Ammon's horn (tissue), 1 donor: Measurements from ENCODE around the gene PAX5.
"Not testable (repeated sequence)": the region's sequence is repeated elsewhere in the genome, so short reads cannot be mapped to it uniquely, and the experiment has no call there.

Experiments
- DNase-seq: peaks from one replicate; pipeline ENCODE4 v3.0.0-alpha.2; 2016; ENCODE audit warnings: low spot score

PAX5 gene

DNA sequence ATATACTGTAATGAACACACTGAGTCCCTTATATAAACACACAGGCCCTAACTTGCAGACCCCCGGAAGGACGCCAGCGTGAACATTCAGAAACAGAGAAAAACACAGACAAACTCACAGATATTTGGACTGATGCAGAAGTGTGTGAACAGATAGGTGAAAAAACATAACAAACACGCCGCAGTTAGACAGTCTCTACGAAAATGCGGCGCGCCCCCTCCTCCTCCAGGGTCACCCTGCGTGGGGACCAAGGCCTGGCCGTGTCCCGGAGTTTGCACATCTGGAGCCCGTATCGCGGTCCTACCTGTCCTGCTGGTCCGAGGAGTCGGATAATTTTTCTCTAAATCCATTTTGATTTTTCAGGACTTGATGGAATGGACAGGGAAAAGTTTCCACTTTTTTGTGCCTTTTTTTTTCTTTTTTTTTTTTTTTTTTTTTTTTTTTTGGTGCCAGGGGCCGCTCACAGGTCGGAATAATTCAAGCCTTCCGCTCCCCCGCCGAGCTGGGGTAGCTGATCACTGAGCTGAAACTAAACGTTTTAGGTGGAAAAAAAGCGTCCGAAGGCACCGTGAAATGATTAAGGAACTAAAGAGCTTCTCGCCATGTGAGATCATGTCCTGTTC lies at the start of gene PAX5:
PAX5 (minus strand) TSS at position 587 of the 623 bp plus-strand sequence; CDS start at position 350, 237 bp downstream.
- no peak for DNase-seq

DNA sequence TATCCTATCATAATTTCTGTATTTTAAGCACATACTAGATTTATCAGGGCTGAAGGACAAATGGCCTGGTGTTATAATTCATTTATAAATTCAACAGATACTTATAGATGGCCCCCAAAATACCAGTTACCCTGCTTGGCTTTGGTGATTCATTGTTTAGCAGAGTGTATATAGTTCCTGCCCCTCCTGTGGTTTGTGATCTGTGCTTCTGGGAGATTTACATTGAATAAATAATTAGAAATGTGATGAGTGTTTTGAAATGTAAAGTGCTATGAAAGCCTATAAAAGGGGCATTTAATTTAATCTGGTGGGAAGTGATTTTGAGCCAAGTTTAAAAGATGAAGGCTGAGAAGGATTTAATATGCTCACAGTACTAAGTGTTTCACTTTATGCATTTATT lies 49.6 kb upstream of the PAX5 start:
- no peak for DNase-seq

DNA sequence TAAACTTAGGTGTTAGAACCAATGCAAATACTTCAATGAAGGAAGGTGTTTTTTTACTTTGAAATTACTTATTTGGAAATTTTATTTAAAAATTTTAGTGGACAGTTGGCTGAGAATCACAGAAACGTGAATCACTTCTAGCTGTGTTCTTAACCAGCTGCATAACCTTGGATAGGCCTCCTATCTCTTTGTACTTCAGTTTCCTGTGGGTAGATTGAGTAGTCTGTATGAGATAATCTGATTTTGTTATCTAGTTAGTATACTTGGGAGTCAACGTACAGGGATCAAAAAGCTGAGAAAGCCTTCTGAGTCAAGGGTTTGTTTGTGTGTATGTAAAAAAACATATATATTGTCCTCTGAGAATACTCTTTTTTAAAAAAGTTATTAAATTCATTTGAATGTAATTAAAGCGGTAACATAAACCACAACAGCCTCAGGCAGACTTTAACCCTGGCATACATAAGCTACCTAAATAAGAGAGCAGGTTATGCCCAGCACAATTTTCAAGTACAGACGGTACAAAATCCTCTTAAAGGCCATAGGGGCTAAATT lies 48.2 kb upstream of the PAX5 start:
- no peak for DNase-seq

DNA sequence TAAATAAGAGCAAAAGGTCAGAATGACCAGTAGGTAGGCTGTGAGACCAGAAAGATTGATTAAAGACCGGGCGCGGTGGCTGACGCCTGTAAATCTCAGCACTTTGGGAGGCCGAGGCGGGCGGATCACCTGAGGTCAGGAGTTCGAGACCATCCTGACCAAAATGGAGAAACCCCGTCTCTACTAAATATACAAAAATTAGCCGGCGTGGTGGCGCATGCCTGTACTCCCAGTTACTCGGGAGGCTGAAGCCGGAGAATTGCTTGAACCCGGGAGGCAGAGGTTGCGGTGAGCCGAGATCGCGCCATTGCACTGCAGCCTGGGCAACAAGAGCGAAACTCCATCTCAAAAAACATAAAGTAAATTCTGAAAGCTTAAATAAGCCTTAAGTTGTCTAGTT lies 47.4 kb upstream of the PAX5 start:
- not testable (repeated sequence) for DNase-seq

DNA sequence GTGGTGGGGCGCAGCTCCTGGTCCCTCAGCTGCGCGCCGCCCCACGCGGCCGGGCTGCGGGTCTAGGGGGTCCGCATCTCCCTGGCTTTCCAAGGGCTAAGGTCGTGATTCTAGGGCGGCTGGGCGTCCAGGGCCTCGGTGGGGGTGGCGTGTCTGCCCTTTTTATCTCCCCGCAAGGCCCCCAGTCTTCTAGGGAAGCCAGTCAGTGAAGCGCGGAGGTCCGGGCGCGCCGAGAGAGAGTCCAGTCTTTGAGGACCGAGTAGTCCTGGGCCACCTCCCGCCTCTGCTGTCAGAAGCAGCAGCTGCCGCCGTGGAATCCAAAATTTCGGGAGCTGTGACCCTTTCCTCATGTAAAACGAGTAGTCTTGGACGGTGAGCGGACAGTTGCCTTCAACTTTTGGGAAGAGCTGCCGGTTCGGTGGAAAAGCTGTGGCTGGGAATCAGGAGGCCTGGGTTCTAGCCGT lies 46.1 kb upstream of the PAX5 start:
- DNase-seq, result not testable (repeated sequence)

DNA sequence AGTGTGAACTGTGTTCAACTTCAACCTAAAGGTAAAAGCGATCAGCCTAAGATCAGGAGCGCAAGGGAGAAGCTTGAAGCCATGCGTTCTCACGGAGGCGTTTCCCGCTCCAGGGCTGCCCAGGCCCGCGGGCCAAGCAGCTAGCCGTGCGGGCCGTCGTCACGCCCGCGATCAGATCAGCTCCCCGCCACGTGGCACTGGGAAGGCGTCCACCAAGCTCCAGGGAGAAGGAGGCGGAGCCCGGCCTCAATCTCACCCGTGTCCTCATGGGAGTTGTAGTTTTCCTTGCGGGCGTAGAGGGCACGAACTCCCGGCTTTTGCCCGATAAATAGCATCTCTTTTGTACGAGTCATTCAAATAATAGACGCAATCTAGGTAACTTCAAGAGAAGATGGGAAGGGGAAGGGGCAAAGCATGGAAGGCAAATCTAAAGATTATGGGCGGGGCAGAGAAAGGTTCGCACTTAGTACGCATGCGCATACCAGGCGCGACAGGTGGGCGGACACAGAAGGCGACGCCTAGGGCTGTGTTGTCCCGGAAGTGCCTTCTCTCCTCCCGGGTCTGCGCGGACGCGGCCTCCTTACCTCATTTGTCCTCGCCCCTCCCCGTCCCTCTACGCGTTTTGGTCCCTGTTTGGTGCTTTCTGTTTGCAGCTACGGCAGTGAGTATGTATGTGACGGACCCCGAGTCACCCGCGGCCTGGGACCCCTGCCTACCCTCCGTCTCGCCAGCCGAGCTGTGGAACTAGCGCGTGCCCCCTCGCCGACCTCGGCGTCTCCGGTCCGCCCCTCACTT lies 45.5 kb upstream of the PAX5 start:
- peak; percentile 97 for DNase-seq

DNA sequence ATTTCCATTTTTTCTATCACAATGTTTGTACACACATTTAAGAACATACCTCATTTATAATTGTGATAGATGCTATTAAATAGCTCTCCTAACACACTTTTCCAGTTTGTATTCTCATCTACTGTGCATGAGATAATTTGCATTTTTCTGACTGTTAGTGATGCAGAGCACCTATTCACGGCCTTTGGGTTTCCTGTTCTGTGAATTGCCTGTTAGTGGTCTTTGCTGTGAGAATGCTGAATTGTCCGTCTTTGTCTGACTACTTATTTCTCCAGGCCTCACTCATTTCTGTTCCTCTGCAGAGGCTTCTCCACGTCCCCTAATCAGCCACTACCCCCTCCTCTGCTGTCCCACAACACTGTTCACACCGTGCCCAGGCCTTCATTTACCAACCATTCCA lies 40.7 kb upstream of the PAX5 start:
- not testable (repeated sequence) for DNase-seq

DNA sequence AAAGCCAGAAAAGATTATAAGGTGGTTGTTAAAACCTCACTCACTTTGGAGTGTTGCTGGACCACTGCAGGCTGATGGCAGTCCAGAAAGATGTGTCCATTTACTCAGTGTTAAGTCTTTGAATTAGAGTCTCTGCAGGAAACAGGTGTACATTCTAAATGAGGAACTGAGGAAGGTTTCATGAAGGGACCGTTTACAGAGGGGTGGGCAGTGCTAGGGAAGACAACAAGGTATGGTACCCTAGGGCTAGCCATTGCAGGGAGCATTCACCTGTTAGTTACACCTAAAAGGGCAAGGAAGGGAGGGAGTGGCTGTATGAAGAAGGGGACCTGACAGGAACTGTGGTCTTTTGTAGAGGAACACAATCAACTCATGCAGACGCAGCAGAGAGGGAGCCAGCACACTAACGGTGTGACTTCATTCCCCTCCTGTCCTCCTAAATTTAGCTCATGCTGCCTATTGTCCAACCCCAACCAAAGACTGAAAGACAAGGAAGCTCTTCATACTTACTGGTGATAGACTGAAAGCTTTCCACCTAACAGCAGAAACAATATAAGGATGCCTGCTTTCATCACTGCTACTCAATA lies 32.2 kb upstream of the PAX5 start:
- no peak for DNase-seq

DNA sequence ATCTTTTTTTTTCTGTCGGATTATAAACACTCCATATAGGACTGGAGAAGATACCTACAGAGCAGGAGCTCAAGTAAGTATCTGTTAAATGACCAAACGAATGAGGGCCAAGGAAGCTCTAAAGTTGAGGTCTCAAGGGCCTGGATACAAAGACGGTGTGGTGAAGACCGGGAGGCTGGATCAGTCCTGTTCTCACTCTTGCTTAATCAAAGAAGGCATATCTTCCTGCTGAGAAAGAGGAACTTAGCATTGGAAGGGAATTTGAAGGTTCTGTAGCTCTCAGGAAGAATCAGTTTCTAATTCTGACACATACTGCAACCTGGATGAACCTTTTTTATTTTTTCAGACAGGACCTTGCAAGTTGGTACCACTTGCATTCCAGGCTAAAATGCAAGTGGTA lies 28.3 kb upstream of the PAX5 start:
- DNase-seq, result no peak

DNA sequence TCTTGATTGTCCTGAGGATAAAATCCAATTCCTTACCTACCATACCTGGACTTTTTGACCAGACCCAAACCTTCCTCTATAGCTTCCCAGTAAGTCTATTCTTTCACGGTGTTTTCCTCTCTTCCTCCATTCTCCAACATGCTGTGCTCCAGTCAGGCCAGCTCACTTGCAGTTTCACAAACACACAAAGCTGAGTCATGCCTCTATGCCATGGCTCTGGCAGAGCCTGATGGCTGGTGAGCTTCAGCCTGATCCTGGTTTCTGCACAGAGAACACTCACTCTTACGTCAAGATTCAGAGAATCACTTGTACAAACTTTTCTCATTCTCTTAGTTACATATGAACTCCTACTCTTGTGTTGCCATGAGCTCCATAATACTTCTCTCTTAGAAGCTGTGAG lies 27.7 kb upstream of the PAX5 start:
- DNase-seq, result no peak

DNA sequence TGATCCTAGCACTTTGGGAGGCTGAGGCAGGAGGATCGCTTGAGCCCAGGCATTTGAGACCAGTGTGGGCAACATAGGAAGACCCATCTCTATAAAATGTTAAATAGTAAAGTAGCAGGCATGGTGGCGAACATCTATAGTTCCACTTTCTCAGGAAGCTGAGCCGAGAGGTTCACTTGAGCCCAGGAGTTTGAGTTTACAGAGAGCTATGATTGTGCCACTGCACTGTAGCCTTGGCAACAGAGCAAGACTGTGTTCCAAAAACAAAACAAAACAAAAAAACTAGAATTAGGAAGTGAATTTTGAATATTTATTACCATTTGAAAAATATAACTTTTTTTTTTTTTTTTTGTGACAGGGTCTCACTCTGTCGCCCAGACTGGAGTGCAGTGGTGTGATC lies 26.8 kb upstream of the PAX5 start:
- no peak for DNase-seq

DNA sequence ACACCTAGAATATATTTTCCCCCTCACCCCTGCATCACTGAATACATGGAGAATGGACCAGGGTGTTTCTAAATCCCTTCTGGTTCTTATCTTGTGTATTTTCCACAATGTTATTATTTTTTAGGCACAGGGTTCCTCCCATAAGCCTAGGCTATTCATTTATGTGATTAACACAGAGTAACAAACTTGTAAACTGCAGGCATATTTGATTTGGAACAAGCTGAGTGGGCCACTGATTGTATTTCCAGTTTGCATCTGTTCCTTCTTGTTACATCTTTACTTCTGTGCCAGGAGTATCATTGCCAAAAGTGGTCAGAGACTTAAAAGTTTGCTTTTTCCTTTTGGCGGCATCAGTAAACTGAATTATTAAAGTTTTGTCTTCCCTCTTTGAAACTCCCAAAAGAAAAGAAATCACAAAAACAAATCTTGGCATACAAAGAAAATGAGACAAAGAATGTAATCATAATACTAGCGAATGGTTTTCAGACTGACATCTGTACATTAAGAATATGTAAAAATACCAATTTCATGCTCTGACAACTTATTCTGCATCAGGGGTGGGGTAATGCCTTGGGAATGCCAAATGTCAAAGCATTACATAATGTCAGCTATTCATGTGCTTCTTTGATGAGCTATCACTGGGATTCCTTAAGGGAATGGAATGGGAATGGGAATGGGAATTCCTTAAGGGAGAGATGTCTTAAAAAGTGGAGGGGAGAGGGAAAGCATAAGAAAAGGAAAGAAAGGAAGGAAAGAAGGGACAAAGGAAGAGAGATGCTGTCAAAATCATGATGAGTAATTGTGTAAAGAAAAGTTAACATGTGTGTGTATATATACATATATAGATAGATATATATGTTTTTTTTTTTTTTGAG lies 22.2 kb upstream of the PAX5 start:
- DNase-seq, result no peak

DNA sequence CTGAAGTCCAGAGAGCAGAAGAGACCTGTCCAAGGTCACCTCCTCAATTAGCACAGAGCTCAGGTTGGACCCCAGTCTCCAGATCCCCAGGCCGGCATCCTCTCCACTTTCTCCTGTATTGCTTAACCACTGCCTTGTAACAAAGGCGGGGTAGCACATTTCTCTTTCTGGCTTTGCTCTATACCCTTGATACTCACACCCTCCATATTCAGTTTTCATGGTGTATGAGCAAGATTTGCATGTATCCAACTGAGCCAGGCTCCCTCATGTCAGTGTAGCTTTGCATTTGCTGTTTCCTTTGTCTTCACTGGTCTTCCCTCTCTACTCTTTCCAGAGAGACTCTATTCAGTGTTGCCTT lies 20.3 kb upstream of the PAX5 start:
- not testable (repeated sequence) for DNase-seq

DNA sequence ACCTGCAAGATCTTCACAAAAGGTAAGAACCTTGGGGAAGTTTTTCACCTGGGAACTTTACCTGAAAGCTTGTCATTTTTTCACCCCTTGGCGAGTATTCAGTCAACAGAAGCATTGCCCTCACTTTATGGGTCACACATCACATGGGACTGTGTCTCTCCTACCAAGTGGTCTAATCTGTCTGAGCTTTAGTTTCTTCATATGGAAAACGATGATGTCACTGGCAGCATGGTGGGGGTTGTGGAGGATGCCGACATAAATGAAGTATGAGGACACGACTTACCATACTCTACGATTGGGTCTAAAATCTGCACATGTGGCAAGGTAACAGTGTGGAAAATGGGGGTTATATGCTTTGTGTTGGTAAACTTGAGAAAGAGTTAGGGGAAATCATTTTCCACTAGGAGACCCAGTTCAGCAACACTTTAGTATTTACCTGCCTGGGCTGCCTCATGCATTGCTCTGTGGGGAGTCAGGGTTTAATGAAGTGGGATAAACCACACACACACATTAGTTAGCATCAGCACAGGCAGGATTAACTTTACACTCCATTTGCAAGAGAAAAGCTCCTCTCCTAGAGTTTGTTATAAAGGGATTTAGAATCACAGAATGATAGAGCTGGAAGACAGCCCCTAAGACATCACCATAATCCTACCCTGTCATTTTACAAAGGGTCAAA lies 19.8 kb upstream of the PAX5 start:
- DNase-seq, result no peak

DNA sequence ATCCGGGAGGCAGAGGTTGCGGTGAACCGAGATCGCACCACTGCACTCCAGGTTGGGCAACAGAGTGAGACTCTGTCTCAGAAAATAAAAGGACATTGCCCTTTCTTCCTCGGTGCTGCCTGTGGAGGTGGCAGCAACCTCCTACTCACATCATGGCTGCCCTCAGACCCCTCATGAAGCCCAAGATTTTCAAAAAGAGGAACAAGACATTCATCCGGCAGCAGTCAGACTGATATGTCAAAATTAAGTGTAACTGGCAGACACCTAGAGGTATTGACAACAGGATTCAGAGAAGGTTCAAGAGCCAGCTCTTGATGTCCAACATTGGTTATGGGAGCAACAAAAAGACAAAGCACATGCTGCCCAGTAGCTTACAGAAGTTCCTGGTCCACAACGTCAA lies 12.6 kb upstream of the PAX5 start:
- DNase-seq, result no peak

DNA sequence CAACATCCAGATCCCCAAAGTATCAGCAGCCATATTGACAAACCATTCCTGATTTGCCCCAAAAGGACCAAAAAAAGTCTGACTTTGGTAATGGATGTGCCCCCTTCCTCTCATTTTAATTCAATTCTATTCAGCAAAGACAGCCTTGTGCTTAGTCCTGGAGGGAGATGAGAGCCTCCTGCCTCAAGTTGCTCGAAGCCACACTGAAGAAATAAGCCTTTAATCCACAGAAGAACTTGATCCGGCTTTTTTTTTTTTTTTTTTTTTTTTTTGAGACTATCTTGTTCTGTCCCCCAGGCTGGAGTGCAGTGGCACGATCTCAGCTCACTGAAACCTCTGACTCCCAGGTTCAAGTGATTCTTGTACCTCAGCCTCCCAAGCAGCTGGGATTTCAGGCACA lies 8.4 kb upstream of the PAX5 start:
- DNase-seq, result no peak

DNA sequence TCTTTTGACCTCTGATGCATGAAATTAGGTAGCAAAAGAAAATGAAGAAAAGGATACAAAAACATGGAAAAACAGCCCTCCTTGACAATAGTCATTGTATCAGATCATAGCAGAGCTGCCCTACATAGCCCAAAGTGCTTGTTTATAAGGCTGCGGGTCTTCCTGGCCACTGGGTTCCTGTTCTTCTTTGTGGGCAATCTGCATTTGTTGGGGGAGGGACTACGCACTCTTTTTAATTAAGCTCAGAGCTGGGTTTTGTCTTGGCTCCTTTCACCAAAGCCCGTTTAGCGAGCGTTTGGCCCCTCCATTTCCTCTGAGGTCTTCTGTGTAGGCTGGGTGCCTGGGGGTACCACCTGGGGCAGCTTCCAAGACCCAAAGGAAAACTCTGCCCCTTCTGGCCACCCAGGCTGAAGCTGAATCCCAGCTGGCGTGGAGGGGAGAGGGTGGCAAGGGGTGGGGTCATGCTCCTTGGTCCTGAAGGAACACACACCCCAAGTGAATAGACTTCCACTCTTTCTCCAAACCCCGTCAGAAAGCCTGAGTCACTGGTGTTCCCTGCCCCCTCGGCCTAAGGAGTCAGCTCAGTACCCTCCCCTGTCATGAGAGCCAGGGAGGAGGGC lies 6.5 kb upstream of the PAX5 start:
- no peak for DNase-seq

DNA sequence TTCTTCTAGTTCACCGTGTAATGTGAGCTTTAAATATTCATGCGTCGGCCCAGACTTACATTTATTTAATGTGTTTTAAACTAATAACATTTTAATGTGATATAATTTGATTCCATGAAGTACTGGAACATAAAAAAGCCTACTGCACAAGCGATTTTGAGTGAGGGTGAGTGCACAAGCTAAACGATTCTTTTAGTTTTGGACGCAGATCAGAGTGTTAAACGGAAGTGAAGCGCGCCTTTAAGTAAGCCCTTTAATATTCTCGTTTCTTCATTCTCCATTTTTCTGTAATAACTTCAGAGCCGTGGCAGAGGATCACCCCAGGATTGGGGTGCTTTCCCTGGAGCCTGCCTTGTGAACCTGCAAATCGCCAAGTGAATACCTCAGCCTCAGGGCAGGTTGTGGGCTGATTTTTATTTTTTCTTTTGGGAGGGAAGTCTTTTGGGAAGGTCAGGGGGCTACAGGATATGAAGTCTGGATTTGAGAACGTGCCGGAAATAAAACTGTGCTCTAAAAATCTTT lies 4.9 kb upstream of the PAX5 start:
- DNase-seq, result no peak

DNA sequence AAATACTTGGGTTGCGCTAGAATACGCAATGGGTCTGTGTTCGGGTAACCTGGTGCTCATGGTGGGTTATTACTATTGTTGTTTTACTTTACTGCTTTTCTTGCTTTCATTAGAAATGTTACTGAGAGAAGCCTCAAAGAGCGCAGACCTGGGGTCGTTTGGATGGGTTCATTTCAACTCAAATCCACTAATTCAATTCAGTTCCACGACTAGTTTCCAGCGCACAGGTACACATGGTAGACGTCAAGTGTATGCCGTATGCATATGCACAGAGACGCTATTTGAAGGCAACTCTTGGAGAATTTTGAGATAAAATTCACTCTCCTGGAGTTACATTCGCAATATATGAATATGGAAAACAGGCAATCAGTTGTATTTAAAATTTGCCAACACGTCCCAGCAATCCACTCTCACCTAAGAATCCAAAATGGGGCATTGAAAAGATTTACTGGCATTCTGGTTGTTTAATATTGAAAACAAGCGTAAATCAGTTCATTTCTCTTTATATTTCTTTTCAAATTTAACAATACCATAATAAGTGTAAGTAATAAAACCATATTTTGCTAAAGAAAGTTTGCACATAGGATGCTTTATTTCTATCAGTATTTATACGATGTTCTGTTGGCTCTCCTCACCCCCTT lies 4.4 kb upstream of the PAX5 start:
- no peak for DNase-seq
